Measurements from ENCODE around the gene OTUB1.
A peak's percentile ranks its signal among the peaks of the same experiment; 100 is the strongest.

OTUB1 gene

DNA sequence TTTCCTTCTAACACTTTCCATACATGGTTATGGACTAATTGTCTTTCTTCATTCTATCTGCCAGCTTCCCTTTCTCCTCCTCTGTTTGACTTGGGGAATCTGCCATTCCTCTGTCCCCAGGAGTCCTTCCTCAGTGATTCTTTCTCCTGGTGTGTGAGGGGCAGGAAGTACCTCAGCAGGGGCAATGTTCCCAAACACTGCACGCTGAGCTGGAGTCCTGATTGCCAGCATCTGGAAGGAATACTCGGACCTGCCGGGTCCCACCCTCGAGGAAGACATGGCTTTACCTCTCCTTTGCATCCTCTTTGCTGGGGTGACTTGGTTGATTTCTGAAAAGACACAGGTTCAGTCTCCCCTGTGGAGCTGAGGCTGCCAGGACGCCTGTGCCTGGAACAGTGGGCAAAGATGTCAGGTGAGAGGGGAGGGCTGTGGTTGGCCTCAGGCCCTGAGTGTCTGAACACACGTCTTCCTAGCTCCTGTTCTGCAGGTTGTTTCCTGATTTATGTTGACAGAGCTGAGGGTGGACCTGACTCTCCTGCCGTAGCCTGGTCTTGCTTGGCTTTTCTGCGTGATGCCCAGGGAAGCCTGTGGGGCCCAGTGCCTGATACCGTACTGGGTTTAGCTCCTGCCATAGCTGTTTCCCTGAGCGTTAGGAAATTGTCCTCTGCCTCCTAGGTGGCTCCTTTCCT is 7.5 kb upstream of the OTUB1 start:
- Histone ChIP-seq H3K27ac (ENCODE audit: low read depth, low read length) (no peak overlapping the region), H3K36me3 (ENCODE audit: insufficient read depth, low read length) (no peaks in the 10 kb centered on the region), H3K4me1 (ENCODE audit: control insufficient read depth, insufficient read depth, low read length, unreplicated experiment) (peaks cover 20% of the 10 kb centered on the region), H3K4me3 (ENCODE audit: low read depth, low read length) (no peak overlapping the region), H3K27me3 (ENCODE audit: insufficient read depth, low read length) (no peaks in the 10 kb centered on the region), H3K79me2 (ENCODE audit: control insufficient read depth, insufficient read depth, low read length, unreplicated experiment) (peaks cover 47% of the 10 kb centered on the region), H2AFZ (ENCODE audit: low read length, unreplicated experiment) (no peak overlapping the region)

DNA sequence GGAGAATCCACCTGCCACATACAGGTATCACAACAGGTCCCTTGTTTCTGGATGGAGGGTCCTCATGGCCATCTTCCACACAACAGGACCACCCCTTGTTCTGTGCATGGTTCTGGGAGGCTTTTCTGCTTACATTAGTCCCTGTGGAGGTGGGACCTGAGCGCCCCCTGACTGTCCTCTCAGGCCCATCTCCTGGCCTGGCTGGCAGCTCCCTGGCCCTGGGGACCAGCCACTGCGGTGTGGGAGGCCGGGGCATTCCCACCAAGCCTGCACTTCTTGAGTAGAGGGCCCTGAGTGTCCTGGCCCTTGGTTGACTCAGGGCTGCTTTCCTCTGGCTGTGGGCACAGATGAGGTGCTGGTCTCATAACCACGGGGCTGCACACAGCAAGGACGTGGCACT is 6.8 kb upstream of the OTUB1 start:
- Histone ChIP-seq H3K27ac (ENCODE audit: low read depth, low read length) (no peak overlapping the region), H3K79me2 (ENCODE audit: control insufficient read depth, insufficient read depth, low read length, unreplicated experiment) (peaks cover 46% of the 10 kb centered on the region), H3K4me1 (ENCODE audit: control insufficient read depth, insufficient read depth, low read length, unreplicated experiment) (peaks cover 20% of the 10 kb centered on the region)

DNA sequence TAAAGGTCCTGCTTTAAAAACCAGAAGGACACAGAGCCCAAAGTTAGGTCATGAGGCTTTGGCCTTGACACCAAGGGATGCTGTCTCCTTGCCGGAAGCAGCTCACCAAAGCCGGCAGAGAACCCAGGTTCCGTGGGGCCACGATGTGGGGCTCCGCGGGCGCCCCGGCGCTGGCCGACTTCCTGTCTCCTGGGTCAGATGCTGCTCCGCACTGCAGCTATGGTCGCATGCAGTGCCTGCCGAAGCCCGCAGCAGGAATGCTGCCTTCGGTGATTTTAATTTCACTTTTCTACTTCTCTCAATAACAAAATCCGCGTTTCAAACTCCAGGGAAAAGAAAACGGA is 454 bp upstream of the OTUB1 start:
- Histone ChIP-seq H3K27me3 (ENCODE audit: insufficient read depth, low read length) (no peaks in the 10 kb centered on the region), H2AFZ (ENCODE audit: low read length, unreplicated experiment) (peak overlapping the region; percentile 83), H3K4me1 (ENCODE audit: control insufficient read depth, insufficient read depth, low read length, unreplicated experiment) (peaks cover 16% of the 10 kb centered on the region), H3K36me3 (ENCODE audit: insufficient read depth, low read length) (peaks cover 6% of the 10 kb centered on the region; the same call in 1 of the 2 replicates), H3K27ac (ENCODE audit: low read depth, low read length) (peak overlapping the region; percentile 65), H3K79me2 (ENCODE audit: control insufficient read depth, insufficient read depth, low read length, unreplicated experiment) (peaks cover 28% of the 10 kb centered on the region), H3K4me3 (ENCODE audit: low read depth, low read length) (peak overlapping the region; percentile 80)

More for the DNA sequence above, 6.8 kb upstream of the OTUB1 start:
- Histone ChIP-seq H3K36me3 (ENCODE audit: insufficient read depth, low read length) (no peaks in the 10 kb centered on the region), H3K4me3 (ENCODE audit: low read depth, low read length) (no peak overlapping the region), H2AFZ (ENCODE audit: low read length, unreplicated experiment) (no peak overlapping the region), H3K27me3 (ENCODE audit: insufficient read depth, low read length) (no peaks in the 10 kb centered on the region)

DNA sequence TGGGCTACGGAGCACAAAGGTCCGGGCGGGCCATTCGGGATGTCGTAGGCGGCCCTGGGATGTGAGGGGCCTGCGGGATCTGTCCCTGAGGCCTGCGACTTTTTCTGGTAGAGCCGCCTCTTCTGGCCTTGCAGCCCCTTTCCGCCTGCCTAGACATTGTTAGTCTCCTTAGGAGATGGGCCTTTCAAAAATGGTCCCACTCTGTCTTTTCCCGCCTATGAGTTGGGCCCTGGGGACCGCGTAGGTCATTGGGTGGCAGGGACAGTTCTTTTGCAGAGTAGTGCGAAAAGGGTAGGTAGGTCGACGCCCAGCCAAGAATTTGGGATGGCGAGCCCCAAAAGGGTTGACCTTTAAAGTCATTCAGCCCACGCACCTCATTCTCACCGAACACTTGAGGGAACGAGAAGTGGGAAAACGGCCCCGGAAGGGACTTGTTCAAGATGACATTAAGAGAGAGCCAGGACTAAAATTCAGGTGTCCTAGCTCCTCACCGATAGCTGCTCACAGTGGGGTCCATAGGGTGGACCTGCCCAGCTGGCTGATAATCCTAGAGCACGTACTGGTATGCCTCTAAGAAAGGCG is 785 bp downstream of the OTUB1 start:
- Histone ChIP-seq H2AFZ (ENCODE audit: low read length, unreplicated experiment) (no peak overlapping the region), H3K4me1 (ENCODE audit: control insufficient read depth, insufficient read depth, low read length, unreplicated experiment) (peaks cover 16% of the 10 kb centered on the region), H3K36me3 (ENCODE audit: insufficient read depth, low read length) (peaks cover 12% of the 10 kb centered on the region; the same call in 1 of the 2 replicates), H3K4me3 (ENCODE audit: low read depth, low read length) (peak overlapping the region; percentile 80), H3K27ac (ENCODE audit: low read depth, low read length) (peak overlapping the region; percentile 65; the same call in 1 of the 2 replicates), H3K79me2 (ENCODE audit: control insufficient read depth, insufficient read depth, low read length, unreplicated experiment) (peaks cover 29% of the 10 kb centered on the region), H3K27me3 (ENCODE audit: insufficient read depth, low read length) (no peaks in the 10 kb centered on the region)

DNA sequence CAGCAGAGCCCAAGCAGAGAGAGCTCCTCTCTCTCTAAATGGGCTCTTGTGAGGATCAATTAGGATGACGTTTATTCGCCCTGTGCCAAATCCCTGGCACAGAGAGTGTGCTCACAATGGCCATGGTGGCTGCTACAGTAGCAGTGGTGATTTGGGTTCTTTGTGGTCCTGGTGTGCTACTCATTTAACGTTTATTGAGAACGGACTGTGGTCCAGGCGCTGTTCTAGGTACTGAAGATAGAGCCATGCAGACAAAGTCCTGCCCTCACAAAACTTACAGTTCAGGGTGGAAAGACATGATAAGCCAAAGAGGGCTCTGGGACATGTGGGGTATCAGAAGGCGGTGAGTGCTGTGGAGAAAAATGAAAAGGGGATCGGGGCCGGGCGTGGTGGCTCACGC is 5.3 kb downstream of the OTUB1 start:
- Histone ChIP-seq H3K36me3 (ENCODE audit: insufficient read depth, low read length) (peaks cover 12% of the 10 kb centered on the region; the same call in 1 of the 2 replicates), H3K4me1 (ENCODE audit: control insufficient read depth, insufficient read depth, low read length, unreplicated experiment) (peaks cover 7% of the 10 kb centered on the region), H3K4me3 (ENCODE audit: low read depth, low read length) (no peak overlapping the region), H2AFZ (ENCODE audit: low read length, unreplicated experiment) (no peak overlapping the region), H3K79me2 (ENCODE audit: control insufficient read depth, insufficient read depth, low read length, unreplicated experiment) (peaks cover 23% of the 10 kb centered on the region), H3K27ac (ENCODE audit: low read depth, low read length) (no peak overlapping the region), H3K27me3 (ENCODE audit: insufficient read depth, low read length) (no peaks in the 10 kb centered on the region)

DNA sequence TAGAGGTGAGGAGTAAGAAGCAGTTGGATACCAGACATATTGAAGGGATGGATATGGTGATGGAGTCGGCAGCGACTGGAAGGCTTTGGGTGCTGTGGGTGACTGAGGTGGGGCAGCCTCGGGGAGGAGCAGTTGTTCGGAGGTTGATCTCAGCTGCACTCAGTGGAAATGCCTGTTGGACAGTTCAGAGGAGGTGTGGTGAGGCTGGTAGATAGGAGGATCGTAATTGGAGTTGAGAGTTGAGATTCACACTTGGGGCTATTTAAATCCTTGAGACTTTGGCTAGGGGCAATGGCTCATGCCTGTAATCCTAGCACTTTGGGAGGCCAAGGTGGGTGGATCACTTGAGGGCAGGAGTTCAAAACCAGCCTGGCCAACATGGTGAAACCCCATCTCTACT is 6.9 kb downstream of the OTUB1 start:
- Histone ChIP-seq H3K27ac (ENCODE audit: low read depth, low read length) (no peak overlapping the region), H3K36me3 (ENCODE audit: insufficient read depth, low read length) (peaks cover 12% of the 10 kb centered on the region; the same call in 1 of the 2 replicates), H3K4me1 (ENCODE audit: control insufficient read depth, insufficient read depth, low read length, unreplicated experiment) (no peaks in the 10 kb centered on the region), H2AFZ (ENCODE audit: low read length, unreplicated experiment) (no peak overlapping the region), H3K27me3 (ENCODE audit: insufficient read depth, low read length) (no peaks in the 10 kb centered on the region), H3K79me2 (ENCODE audit: control insufficient read depth, insufficient read depth, low read length, unreplicated experiment) (peaks cover 8% of the 10 kb centered on the region), H3K4me3 (ENCODE audit: low read depth, low read length) (no peak overlapping the region)

DNA sequence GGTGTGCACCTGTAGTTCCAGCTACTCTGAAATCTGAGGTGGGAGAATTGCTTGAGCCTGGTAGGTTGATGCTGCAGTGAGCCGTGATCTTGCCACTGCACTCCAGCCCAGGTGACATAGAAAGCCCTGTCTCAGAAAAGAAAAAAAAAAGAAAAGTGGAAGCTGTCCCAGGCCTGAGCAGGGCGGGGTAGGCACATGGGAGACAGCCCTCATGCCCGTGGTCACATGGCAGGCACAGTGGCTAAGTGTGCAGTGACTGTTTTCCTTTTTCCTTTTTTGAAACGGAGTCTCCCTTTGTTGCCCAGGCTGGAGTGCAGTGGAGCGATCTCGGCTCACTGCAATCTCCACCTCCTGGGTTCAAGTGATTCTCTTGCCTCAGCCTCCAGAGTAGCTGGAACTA is 7.8 kb downstream of the OTUB1 start:
- no peaks in the 10 kb centered on the region for H3K4me1 ChIP-seq (ENCODE audit: control insufficient read depth, insufficient read depth, low read length, unreplicated experiment)
- H3K27me3 ChIP-seq (ENCODE audit: insufficient read depth, low read length), result no peaks in the 10 kb centered on the region
- peaks cover 2% of the 10 kb centered on the region for H3K79me2 ChIP-seq (ENCODE audit: control insufficient read depth, insufficient read depth, low read length, unreplicated experiment)
- H3K27ac ChIP-seq (ENCODE audit: low read depth, low read length), result no peak overlapping the region
- no peak overlapping the region for H2AFZ ChIP-seq (ENCODE audit: low read length, unreplicated experiment)
- H3K36me3 ChIP-seq (ENCODE audit: insufficient read depth, low read length), result peaks cover 6% of the 10 kb centered on the region; the same call in 1 of the 2 replicates
- H3K4me3 ChIP-seq (ENCODE audit: low read depth, low read length), result no peak overlapping the region

DNA sequence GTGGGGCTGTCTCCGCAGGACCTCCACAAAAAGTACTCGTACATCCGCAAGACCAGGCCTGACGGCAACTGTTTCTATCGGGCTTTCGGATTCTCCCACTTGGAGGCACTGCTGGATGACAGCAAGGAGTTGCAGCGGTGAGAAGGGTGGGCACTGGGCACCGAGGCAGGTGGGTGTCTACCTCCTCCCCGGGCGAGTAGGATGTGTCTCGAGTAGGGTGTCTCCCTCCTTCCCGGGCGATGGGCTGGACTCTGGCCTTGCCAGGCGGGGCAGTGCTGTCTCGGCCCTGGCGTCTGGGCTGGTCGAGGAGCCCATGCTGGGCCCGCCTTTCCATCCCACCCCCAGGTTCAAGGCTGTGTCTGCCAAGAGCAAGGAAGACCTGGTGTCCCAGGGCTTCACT is 10.3 kb downstream of the OTUB1 start:
- Histone ChIP-seq H3K4me1 (ENCODE audit: control insufficient read depth, insufficient read depth, low read length, unreplicated experiment) (peaks cover 5% of the 10 kb centered on the region), H3K4me3 (ENCODE audit: low read depth, low read length) (no peak overlapping the region), H2AFZ (ENCODE audit: low read length, unreplicated experiment) (no peak overlapping the region), H3K79me2 (ENCODE audit: control insufficient read depth, insufficient read depth, low read length, unreplicated experiment) (no peaks in the 10 kb centered on the region), H3K27me3 (ENCODE audit: insufficient read depth, low read length) (no peaks in the 10 kb centered on the region), H3K36me3 (ENCODE audit: insufficient read depth, low read length) (no peaks in the 10 kb centered on the region), H3K27ac (ENCODE audit: low read depth, low read length) (no peak overlapping the region)

DNA sequence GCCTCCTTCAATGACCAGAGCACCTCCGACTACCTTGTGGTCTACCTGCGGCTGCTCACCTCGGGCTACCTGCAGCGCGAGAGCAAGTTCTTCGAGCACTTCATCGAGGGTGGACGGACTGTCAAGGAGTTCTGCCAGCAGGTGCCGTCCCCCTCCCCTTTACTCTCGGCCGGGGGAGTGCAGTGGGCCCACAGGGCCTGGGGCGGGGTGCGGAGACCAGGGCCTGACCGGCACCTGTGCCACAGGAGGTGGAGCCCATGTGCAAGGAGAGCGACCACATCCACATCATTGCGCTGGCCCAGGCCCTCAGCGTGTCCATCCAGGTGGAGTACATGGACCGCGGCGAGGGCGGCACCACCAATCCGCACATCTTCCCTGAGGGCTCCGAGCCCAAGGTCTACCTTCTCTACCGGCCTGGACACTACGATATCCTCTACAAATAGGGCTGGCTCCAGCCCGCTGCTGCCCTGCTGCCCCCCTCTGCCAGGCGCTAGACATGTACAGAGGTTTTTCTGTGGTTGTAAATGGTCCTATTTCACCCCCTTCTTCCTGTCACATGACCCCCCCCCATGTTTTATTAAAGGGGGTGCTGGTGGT is 11.0 kb downstream of the OTUB1 start:
- Histone ChIP-seq H3K36me3 (ENCODE audit: insufficient read depth, low read length) (no peaks in the 10 kb centered on the region), H3K4me1 (ENCODE audit: control insufficient read depth, insufficient read depth, low read length, unreplicated experiment) (peaks cover 5% of the 10 kb centered on the region), H3K79me2 (ENCODE audit: control insufficient read depth, insufficient read depth, low read length, unreplicated experiment) (no peaks in the 10 kb centered on the region), H3K4me3 (ENCODE audit: low read depth, low read length) (no peak overlapping the region), H2AFZ (ENCODE audit: low read length, unreplicated experiment) (no peak overlapping the region), H3K27me3 (ENCODE audit: insufficient read depth, low read length) (no peaks in the 10 kb centered on the region), H3K27ac (ENCODE audit: low read depth, low read length) (no peak overlapping the region)

DNA sequence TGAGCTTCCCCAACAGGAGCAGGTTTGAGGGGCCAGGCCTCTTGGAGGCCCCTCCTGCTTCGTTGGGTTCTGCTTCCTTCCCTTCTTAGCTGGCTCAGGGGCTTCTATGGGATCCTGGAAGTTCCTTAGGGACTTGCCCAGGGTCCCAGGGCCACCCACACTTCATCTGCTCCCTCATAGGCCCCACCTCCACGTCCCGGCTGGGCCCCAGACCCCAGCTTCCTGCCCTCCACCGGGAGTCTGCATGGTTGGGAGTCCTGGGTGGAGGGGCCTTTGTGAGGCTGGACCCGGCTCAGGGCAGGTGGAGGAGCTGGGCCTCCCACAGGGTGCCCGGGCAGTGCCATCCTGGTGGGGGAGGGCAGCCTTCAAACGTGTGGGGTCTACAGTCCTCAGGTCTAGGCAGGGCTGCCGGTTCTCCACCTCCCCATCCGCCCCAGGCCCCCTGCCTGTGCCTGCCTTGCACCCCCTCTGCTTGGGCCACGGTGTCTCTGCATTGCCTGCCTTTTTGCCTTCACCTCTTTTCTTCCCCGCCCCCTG is 11.6 kb downstream of the OTUB1 start:
- Histone ChIP-seq H3K36me3 (ENCODE audit: insufficient read depth, low read length) (no peaks in the 10 kb centered on the region), H3K27me3 (ENCODE audit: insufficient read depth, low read length) (no peaks in the 10 kb centered on the region), H3K79me2 (ENCODE audit: control insufficient read depth, insufficient read depth, low read length, unreplicated experiment) (no peaks in the 10 kb centered on the region), H3K27ac (ENCODE audit: low read depth, low read length) (no peak overlapping the region), H3K4me3 (ENCODE audit: low read depth, low read length) (no peak overlapping the region), H2AFZ (ENCODE audit: low read length, unreplicated experiment) (no peak overlapping the region), H3K4me1 (ENCODE audit: control insufficient read depth, insufficient read depth, low read length, unreplicated experiment) (peaks cover 5% of the 10 kb centered on the region)
